Measurements from ENCODE around the gene PLCG1.
"Not testable (repeated sequence)": the region's sequence is repeated elsewhere in the genome, so short reads cannot be mapped to it uniquely, and the experiment has no call there.

The PLCG1 gene

GRCh38 chr20:41136680-41137613, at the start of gene PLCG1:
Gene PLCG1 (plus strand): TSS chr20:41137543. CDS start chr20:41137642, 99 bp downstream.
- peak; percentile 97 for DNase-seq (ENCODE audit: low spot score)

GRCh38 chr20:41087777-41088176, 49.6 kb upstream of the PLCG1 start:
- DNase-seq (ENCODE audit: low spot score) = no peak

DNA sequence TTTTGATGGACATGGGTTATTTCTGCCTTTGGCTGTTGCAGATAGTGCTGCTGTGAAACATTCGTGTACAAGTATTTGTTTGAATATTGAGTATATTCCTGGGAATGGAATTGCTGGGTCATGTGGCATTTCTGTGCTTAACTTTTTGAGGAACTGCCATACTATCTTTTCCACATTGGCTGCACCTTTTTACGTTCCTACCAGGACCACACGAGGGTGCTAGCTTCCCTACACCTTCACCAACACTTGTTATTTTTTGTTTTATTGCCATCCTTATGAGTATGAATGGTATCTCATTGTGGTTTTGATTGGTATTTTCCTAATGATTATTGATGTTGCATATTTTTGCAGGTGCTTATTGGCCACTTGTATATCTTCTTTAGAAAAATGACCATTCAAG, 47.8 kb upstream of the PLCG1 start:
- no peak for DNase-seq (ENCODE audit: low spot score)

DNA sequence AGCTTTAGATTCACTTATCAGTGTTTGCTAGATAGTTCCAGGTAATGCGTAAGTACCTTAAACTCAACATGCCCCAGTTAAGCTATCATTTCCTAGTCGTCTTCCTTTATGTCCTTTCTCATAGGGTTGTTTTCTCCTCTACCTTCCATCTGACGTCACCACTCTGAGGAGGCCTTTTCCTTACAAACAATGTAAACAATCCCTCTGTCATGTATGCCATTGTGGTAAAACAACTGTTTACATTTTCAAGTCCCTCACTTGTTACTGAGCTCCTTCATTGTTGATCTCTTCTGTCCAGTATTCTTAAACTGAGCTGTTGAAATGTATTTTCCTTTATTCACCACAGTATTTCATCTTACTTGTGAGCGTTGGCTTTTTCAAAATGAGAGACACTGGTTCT, 45.4 kb upstream of the PLCG1 start:
- DNase-seq (ENCODE audit: low spot score) = no peak

GRCh38 chr20:41094353-41095055, 42.8 kb upstream of the PLCG1 start:
- DNase-seq (ENCODE audit: low spot score) = peak; percentile 11

DNA sequence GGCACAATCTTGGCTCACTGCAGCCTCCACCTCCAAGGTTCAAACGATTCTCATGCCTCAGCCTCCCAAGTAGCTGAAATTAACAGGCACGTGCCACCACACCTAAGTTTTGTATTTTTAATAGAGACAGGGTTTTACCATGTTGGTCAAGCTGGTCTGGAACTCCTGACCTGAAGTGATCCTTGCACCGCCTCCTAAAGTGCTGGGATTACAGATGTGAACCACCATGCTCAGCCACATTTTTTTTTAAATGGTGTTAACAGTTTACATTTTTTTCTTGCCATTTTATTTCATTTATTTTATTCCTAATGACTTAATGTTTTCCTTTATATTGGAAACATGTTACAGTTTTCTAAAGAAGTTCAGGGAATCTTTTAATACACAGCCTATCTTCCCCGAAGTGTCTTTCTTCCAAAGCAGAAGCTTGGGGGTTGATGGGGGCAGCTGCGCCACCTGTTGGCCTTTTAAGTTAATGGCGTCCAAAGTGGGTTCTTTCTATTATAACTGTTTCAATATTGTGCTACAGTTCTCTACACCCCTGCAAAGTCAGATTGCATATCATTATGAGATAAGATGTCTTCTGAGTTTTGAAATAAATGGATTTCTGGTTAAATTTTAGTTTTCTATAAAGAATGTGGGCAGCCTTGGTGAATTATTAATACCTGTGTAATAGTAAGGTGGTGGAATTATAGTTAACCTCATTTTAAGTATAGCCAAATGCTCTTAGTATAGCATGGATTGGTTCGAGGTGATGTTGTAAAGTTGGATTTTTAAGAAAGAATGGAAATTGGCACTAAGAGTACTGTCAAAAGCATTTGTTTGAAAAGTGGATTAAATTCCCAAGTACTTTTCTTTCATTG, 42.0 kb upstream of the PLCG1 start:
- peak; percentile 78 for DNase-seq (ENCODE audit: low spot score)

- peak; percentile 63 for DNase-seq (ENCODE audit: low spot score)
These were observed 38.6 kb upstream of the PLCG1 start for GRCh38 chr20:41098703-41099250.

DNA sequence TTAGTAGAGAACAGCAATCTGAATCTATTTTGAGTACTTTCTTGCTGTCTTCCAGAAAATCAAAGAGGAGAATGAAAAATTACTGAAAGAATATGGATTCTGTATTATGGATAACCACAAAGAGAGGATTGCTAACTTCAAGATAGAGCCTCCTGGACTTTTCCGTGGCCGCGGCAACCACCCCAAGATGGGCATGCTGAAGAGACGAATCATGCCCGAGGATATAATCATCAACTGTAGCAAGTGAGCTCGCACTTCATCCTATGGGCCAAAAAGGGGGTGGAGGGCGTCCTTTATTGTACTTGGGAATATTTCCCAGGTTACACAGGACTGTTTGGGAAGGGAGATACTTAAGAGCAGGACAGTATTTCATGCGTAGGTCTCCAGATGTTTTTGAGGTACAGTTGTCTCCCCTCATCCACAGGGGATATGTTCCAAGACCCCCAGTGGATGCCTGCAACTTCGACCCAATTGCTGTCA, 37.3 kb upstream of the PLCG1 start:
- no peak for DNase-seq (ENCODE audit: low spot score)

DNA sequence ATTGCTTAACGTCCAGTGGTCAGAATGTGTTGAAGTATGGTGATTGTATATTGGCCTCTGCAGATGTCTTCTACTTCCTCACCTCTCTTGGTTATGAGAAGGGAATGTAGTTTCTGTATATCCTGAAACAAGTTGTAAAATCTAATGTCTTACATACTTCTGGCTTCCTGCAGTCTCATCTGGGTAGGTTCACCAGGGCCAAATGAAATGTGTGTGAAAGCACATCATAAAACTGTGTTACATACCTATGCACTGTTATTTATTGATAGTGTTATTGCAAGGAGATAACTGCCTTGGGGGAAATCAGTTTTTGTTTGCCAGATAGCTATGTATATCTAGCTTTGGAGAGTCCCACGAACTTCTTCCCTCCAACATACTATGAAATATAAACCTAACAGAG, 35.7 kb upstream of the PLCG1 start:
- no peak for DNase-seq (ENCODE audit: low spot score)

DNA sequence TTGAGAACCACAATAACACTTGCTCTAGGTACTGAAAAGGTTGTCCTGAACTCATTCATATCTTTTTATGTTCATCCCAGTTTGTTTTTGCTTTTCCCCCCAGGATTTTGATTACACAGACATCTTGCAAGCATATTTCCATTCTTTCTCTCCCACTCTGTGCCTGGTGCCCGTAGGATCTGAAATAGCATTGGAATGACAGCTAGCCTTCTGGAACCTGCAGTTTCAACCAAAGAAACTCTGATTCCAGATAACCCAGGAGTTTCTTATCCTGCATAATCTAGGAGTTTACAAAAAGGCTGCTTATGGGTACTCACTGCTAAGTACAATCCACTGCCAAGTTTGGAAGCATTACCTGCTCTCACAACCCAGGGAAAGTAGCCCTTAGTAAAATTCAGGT, 28.8 kb upstream of the PLCG1 start:
- DNase-seq (ENCODE audit: low spot score) = no peak

DNA sequence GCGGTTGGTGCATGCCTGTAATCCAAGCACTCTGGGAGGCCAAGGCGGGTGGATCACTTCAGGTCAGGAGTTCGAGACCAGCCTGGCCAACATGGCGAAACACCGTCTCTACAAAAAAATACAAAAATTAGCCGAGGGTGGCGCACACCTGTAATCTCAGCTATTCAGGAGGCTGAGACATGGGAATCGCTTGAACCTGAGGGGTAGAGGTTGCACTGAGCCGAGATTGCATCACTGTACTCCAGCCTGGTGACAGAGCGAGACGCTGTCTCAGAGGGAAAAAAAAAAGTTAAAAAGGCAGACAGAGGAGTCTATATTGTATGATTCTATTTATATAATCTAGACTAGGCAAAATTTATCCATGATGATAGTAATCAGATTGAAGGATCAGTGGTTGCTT, 27.3 kb upstream of the PLCG1 start:
- no peak for DNase-seq (ENCODE audit: low spot score)

- no peak for DNase-seq (ENCODE audit: low spot score)
These were observed 26.3 kb upstream of the PLCG1 start for GRCh38 chr20:41110930-41111577.

GRCh38 chr20:41111578-41111951, 25.8 kb upstream of the PLCG1 start:
- no peak for DNase-seq (ENCODE audit: low spot score)

- DNase-seq (ENCODE audit: low spot score) = no peak
These were observed 20.9 kb upstream of the PLCG1 start for GRCh38 chr20:41116282-41116956.

GRCh38 chr20:41118159-41118558, 19.2 kb upstream of the PLCG1 start:
- DNase-seq (ENCODE audit: low spot score) = not testable (repeated sequence)

GRCh38 chr20:41118632-41119031, 18.7 kb upstream of the PLCG1 start:
- no peak for DNase-seq (ENCODE audit: low spot score)

DNA sequence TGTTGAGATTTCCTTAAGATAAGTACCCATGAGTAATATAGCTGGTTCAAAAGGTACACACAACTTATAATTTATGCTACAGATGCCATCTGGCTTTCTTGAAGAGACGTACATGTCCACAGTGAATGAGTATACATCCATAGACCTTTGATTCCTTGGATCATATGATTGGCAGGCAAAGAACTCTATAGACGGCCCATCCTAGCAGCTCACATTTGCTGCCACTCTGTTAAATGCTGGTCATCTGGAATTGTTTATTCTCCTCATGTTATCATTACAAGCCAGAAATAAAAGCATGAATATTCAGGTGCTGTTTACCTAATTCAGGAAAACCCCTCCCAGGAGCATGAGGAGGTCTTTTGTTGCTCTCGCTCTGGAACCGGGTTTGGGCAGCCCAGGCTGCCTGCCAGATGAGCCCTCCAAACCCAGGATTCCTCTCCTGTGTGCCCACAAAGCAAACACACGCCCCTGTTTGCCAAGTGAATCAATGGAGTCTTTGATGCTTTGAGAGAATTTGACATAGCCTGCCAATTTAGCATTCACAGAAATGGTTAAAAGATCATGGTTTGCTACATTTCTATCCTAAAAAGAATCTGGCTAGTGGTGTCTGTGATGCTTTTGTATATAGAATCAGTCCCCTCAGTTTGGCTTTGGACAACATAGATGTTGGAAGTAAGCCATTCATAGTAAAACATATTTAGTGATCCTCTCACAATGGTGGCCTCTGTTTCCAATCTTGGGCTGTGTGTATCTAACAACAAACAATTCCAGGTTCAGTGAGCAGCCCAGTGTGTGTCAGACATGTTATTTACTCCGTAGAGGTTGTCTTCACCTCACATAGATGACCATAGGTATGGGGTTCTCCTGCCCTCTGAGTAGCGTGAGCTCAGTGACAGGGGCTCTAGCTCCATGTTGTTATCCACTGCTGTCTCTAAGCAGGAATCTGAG, 17.5 kb upstream of the PLCG1 start:
- no peak for DNase-seq (ENCODE audit: low spot score)

DNA sequence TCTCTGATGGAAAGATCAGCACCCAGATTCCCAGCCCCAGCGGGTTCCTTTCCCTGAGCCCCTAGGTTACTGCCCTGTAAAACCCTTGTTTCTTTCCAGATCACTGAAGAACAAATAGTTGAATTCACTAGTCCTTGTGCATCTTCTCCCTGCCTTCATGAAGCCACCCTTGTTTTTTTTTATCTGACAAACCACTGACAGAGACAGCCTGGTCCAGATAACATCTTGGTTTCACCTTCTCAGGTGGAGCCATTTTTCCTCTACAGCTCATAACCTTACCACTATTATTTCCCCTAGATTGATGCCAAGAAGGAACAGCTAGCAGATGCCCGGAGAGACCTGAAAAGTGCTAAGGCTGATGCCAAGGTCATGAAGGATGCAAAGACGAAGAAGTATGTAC, 15.9 kb upstream of the PLCG1 start:
- no peak for DNase-seq (ENCODE audit: low spot score)

DNA sequence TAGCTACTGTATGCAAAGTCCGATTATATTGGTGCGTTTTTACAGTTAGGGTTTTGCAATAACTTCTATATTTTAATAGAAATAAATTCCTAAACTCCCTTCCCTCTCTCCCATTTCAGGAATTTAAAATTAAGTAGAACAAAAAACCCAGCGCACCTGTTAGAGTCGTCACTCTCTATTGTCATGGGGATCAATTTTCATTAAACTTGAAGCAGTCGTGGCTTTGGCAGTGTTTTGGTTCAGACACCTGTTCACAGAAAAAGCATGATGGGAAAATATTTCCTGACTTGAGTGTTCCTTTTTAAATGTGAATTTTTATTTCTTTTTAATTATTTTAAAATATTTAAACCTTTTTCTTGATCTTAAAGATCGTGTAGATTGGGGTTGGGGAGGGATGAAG, 13.7 kb upstream of the PLCG1 start:
- DNase-seq (ENCODE audit: low spot score) = no peak

Measured in AG08395 (cell line).